OCI-LY1 (cell line): ENCODE results near the gene PTGS2.

Source experiments
- EZH2 ChIP-seq: fragments of 200-600 bp; sonication (generic), shearing (Covaris generic); IDR thresholded peaks from 2 replicates; pipeline ENCODE4 v1.8.0; 2017; ENCODE audit warnings: borderline replicate concordance, mixed run types, mild to moderate bottlenecking, antibody characterized with exemption, low read length, moderate library complexity, mixed read lengths
- TF ChIP-seq, protein P1 (sequence below): fragments of 200-600 bp; sonication (generic), shearing (Covaris generic); IDR thresholded peaks from 2 replicates; pipeline ENCODE4 v1.5.1; 2017; ENCODE audit warnings: mild to moderate bottlenecking, antibody characterized with exemption, low read length, moderate library complexity, mixed read lengths

DNA sequence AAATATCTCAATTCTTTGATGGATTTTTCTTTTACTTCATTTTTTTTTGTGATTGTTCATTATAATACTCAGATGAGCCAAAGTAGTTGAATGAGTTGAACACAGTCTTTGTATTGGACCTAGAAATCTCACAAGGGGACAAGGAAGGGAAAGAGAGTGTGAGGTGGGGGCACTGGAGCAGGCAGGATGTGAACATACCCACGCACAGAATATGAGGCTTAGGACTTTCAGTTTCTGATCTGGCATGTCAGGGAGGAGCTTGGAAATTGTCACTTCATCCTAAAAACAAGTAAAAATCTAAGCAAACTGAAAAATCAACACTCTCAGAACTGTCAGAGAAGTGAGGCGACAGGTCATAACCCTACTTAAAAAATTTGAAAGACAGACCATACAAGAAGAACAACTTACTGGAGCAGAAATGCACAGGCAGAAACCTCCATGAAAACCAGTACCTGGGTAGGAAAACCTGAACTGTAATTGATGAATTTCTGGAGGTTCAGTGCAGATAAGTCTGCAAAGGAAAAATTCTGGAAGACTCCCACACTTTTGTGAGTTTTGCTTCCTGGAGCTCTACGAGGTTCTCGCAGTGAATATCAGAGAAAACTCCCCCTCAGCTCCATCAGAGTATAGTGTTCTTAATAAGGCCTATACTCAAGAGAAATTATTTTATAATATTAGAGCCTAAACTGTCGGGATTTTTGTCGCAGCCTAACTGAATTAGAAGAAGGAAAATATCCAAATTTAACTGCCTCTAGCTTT is 3.6 kb upstream of the PTGS2 start:
- TF ChIP-seq, protein P1, sequence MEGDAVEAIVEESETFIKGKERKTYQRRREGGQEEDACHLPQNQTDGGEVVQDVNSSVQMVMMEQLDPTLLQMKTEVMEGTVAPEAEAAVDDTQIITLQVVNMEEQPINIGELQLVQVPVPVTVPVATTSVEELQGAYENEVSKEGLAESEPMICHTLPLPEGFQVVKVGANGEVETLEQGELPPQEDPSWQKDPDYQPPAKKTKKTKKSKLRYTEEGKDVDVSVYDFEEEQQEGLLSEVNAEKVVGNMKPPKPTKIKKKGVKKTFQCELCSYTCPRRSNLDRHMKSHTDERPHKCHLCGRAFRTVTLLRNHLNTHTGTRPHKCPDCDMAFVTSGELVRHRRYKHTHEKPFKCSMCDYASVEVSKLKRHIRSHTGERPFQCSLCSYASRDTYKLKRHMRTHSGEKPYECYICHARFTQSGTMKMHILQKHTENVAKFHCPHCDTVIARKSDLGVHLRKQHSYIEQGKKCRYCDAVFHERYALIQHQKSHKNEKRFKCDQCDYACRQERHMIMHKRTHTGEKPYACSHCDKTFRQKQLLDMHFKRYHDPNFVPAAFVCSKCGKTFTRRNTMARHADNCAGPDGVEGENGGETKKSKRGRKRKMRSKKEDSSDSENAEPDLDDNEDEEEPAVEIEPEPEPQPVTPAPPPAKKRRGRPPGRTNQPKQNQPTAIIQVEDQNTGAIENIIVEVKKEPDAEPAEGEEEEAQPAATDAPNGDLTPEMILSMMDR, result no peak
- no peak for TF ChIP-seq EZH2
